NK-92 (cell line): ENCODE measurements around the gene TRIO.

Experiments
- DNase-seq: peaks from one replicate; lab custom pipeline; 2025; ENCODE audit not compliant: unreplicated experiment; lab: John Stamatoyannopoulos, UW

The TRIO gene

GRCh38 chr5:14443671-14444093, 300.5 kb downstream of the TRIO start:
- no peak for DNase-seq

- no peak for DNase-seq
These were observed 301.0 kb downstream of the TRIO start for GRCh38 chr5:14444161-14444560.

GRCh38 chr5:14445013-14445412, 301.9 kb downstream of the TRIO start:
- no peak for DNase-seq

GRCh38 chr5:14445576-14446290, 302.6 kb downstream of the TRIO start:
- no peak for DNase-seq

GRCh38 chr5:14447958-14448911, 305.1 kb downstream of the TRIO start:
- no peak for DNase-seq

GRCh38 chr5:14449052-14449661, 306.0 kb downstream of the TRIO start:
- DNase-seq = no peak

GRCh38 chr5:14450018-14450524, 306.9 kb downstream of the TRIO start:
- DNase-seq = no peak

- DNase-seq = no peak
These were observed 307.6 kb downstream of the TRIO start for GRCh38 chr5:14450742-14451141.

GRCh38 chr5:14451871-14452270, 308.7 kb downstream of the TRIO start:
- no peak for DNase-seq

GRCh38 chr5:14452685-14453454, 309.7 kb downstream of the TRIO start:
- DNase-seq = no peak

GRCh38 chr5:14453481-14453880, 310.3 kb downstream of the TRIO start:
- no peak for DNase-seq

GRCh38 chr5:14455814-14456321, 312.7 kb downstream of the TRIO start:
- no peak for DNase-seq

GRCh38 chr5:14457476-14457875, 314.3 kb downstream of the TRIO start:
- no peak for DNase-seq

GRCh38 chr5:14458414-14458813, 315.3 kb downstream of the TRIO start:
- no peak for DNase-seq

- DNase-seq = no peak
These were observed 317.8 kb downstream of the TRIO start for GRCh38 chr5:14460844-14461398.

- DNase-seq = no peak
These were observed 319.5 kb downstream of the TRIO start for GRCh38 chr5:14462681-14463080.

- DNase-seq = no peak
These were observed 320.5 kb downstream of the TRIO start for GRCh38 chr5:14463629-14464028.

GRCh38 chr5:14464096-14464495, 321.0 kb downstream of the TRIO start:
- DNase-seq = no peak

GRCh38 chr5:14464671-14465070, 321.5 kb downstream of the TRIO start:
- no peak for DNase-seq

GRCh38 chr5:14465116-14465515, 322.0 kb downstream of the TRIO start:
- no peak for DNase-seq
